Keratinocyte (primary cell): ENCODE data around the gene GPC1. TPM values are rescaled to one million over a fixed set of nuclear protein-coding genes. Genes with fewer than 3 reads are reported as not detected.

Experiments
- DNase-seq: peaks from one replicate; pipeline ENCODE4 v3.0.0-alpha.2; 2011; ENCODE audit warnings: low read depth, missing footprints, low spot score
- FAIRE-seq: peaks from 2 replicates; lab custom pipeline; 2011; peaks lifted over from hg19 to GRCh38; lab: Jason Lieb, UNC
- H2AFZ ChIP-seq: 2 replicates; pipeline ENCODE4 v1.6.0; 2012; ENCODE audit warnings: low read length, control low read depth, inconsistent platforms; ENCODE audit not compliant: control insufficient read depth
- H3K27ac ChIP-seq: 2 replicates; pipeline ENCODE4 v1.5.1; 2011; ENCODE audit warnings: low read length; ENCODE audit not compliant: control insufficient read depth, insufficient read depth
- H3K27me3 ChIP-seq: 3 replicates; pipeline ENCODE4 v1.6.0; 2011; ENCODE audit warnings: low read length; ENCODE audit not compliant: control insufficient read depth, insufficient read depth; ENCODE audit errors: extremely low read depth
- H3K36me3 ChIP-seq, 2 experiments: 2 replicates in 1 of 2; 3 replicates in 1 of 2; pipeline ENCODE4 v1.5.1; 2011; ENCODE audit warnings: low read length in 2 of 2, mild to moderate bottlenecking in 1 of 2; ENCODE audit not compliant: control insufficient read depth in 2 of 2, insufficient read depth in 2 of 2; ENCODE audit errors: extremely low read depth in 1 of 2
- H3K4me1 ChIP-seq: 3 replicates; pipeline ENCODE4 v1.5.1; 2011; ENCODE audit warnings: low read length; ENCODE audit not compliant: control insufficient read depth, insufficient read depth; ENCODE audit errors: extremely low read depth
- H3K4me2 ChIP-seq: 3 replicates; pipeline ENCODE4 v1.6.0; 2011; ENCODE audit warnings: low read depth, low read length; ENCODE audit not compliant: control insufficient read depth, insufficient read depth; ENCODE audit errors: extremely low read depth
- H3K4me3 ChIP-seq, 3 experiments: fragments of 200-600 bp in 1 of 3; sonication (generic) in 1 of 3; 2 replicates in 2 of 3; 3 replicates in 1 of 3; pipeline ENCODE4 v1.5.1; 2011 to 2016; ENCODE audit warnings: low read length in 3 of 3, mild to moderate bottlenecking in 3 of 3, control low read depth in 2 of 3, inconsistent platforms in 1 of 3, low read depth in 1 of 3, mixed read lengths in 1 of 3, mixed run types in 1 of 3, moderate library complexity in 1 of 3; ENCODE audit not compliant: control insufficient read depth in 2 of 3, insufficient read depth in 2 of 3; ENCODE audit errors: extremely low read depth in 1 of 3
- H3K79me2 ChIP-seq: 2 replicates; pipeline ENCODE4 v1.6.0; 2012; ENCODE audit warnings: low read length; ENCODE audit not compliant: control insufficient read depth, insufficient read depth
- H3K9ac ChIP-seq: 3 replicates; pipeline ENCODE4 v1.6.0; 2011; ENCODE audit warnings: low read length; ENCODE audit not compliant: control insufficient read depth, insufficient read depth; ENCODE audit errors: extremely low read depth
- H3K9me1 ChIP-seq: 3 replicates; pipeline ENCODE4 v1.6.0; 2011; ENCODE audit warnings: low read length; ENCODE audit not compliant: control insufficient read depth, insufficient read depth; ENCODE audit errors: extremely low read depth
- H3K9me3 ChIP-seq: 2 replicates; pipeline ENCODE4 v1.5.1; 2012; ENCODE audit warnings: low read depth, low read length; ENCODE audit not compliant: control insufficient read depth
- H4K20me1 ChIP-seq: 3 replicates; pipeline ENCODE4 v1.6.0; 2011; ENCODE audit warnings: low read length; ENCODE audit not compliant: control insufficient read depth, insufficient read depth; ENCODE audit errors: extremely low read depth
- CTCF ChIP-seq, 3 experiments: IDR thresholded peaks in 1 of 3; conservative IDR thresholded peaks in 1 of 3; optimal IDR thresholded peaks in 1 of 3; 2 replicates in 2 of 3; 3 replicates in 1 of 3; pipeline versions ENCODE3 to v1.5.1; 2011; ENCODE audit warnings: low read length in 3 of 3, mild to moderate bottlenecking in 3 of 3, moderate library complexity in 2 of 3, control low read depth in 1 of 3, inconsistent platforms in 1 of 3; ENCODE audit not compliant: insufficient read depth in 2 of 3; ENCODE audit errors: extremely low read depth in 1 of 3
- EZH2 ChIP-seq: IDR thresholded peaks from one replicate; pipeline ENCODE4 v1.6.1; 2012; ENCODE audit warnings: inconsistent platforms, mild to moderate bottlenecking, low read length, moderate library complexity
- dilution Hi-C: fragments of 300-500 bp; cut with MboI; formaldehyde crosslinking; loops from one replicate; pipeline ENCODE4 v1.7.0; 2020; ENCODE audit warnings: low sequenced_read_pairs; ENCODE audit not compliant: extremely low pct_ligation_motif_present
- polyA plus RNA-seq, 5 experiments: library from polyadenylated mRNA; depleted of rRNA in 3 of 5; stranded (reverse) in 3 of 5; stranded (forward) in 1 of 5; unstranded in 1 of 5; fragments of >200 nt; gene quantifications; 1 replicate in 1 of 5; 2 replicates in 3 of 5; 3 replicates in 1 of 5; pipeline versions ENCODE4 v1.2.1 to v1.2.3, GENCODE V29; 2011 to 2012; ENCODE audit warnings: missing spikeins in 2 of 5, low read depth in 1 of 5, low replicate concordance in 1 of 5

The GPC1 gene
- polyA plus RNA-seq, 1 donor (not counting 4 experiments of a cell fraction or from before 2014, with no cell fraction given) = 46.6 TPM

- FAIRE-seq (no peak), DNase-seq (no peak)
- H4K20me1 ChIP-seq = no peaks in the 10 kb centered on the region
- no peak overlapping the region for H3K27ac ChIP-seq
- no peaks in the 10 kb centered on the region for H3K79me2 ChIP-seq
- no peaks in the 10 kb centered on the region for H3K36me3 ChIP-seq
- H3K9me1 ChIP-seq = no peaks in the 10 kb centered on the region
- H3K4me3 ChIP-seq = no peak overlapping the region
- dilution Hi-C loops = no loop called here
- no peak overlapping the region for H3K4me2 ChIP-seq
- H3K9me3 ChIP-seq = no peaks in the 10 kb centered on the region
- TF ChIP-seq CTCF (optimal IDR thresholded peaks at IDR 0.05 in 1 of 3, IDR thresholded peaks at IDR 0.05 in 1 of 3, conservative IDR thresholded peaks at IDR 0.05 in 1 of 3; ENCODE audit: extremely low read depth in 1 of 3, insufficient read depth in 2 of 3, low read length in 3 of 3) (no peak), EZH2 (no peak)
- peaks cover 27% of the 10 kb centered on the region for H3K27me3 ChIP-seq
- no peak overlapping the region for H3K9ac ChIP-seq
- no peak overlapping the region for H2AFZ ChIP-seq
- H3K4me1 ChIP-seq = peaks cover 8% of the 10 kb centered on the region
These were observed 37.4 kb upstream of the GPC1 start for GRCh38 chr2:240397924-240398645.

- no peak for TF ChIP-seq EZH2
- no peak for TF ChIP-seq CTCF (optimal IDR thresholded peaks at IDR 0.05 in 1 of 3, IDR thresholded peaks at IDR 0.05 in 1 of 3, conservative IDR thresholded peaks at IDR 0.05 in 1 of 3; ENCODE audit: extremely low read depth in 1 of 3, insufficient read depth in 2 of 3, low read length in 3 of 3)
These were observed 36.7 kb upstream of the GPC1 start for GRCh38 chr2:240398661-240399267.

More at GRCh38 chr2:240398661-240399267, 36.7 kb upstream of the GPC1 start:
- no peak overlapping the region for H3K9ac ChIP-seq
- H3K36me3 ChIP-seq = no peaks in the 10 kb centered on the region
- H3K4me2 ChIP-seq = no peak overlapping the region
- no peak for FAIRE-seq
- no peaks in the 10 kb centered on the region for H3K79me2 ChIP-seq
- H2AFZ ChIP-seq = no peak overlapping the region
- peaks cover 8% of the 10 kb centered on the region for H3K4me1 ChIP-seq
- H4K20me1 ChIP-seq = no peaks in the 10 kb centered on the region
- no peak overlapping the region for H3K27ac ChIP-seq
- H3K27me3 ChIP-seq = peaks cover 27% of the 10 kb centered on the region
- no peaks in the 10 kb centered on the region for H3K9me3 ChIP-seq
- dilution Hi-C loops = no loop called here
- DNase-seq = no peak
- no peak overlapping the region for H3K4me3 ChIP-seq
- no peaks in the 10 kb centered on the region for H3K9me1 ChIP-seq
